Placental pericyte (primary cell): ENCODE measurements around the gene TTC39B. TPM values are rescaled to one million over a fixed set of nuclear protein-coding genes. Genes with fewer than 3 reads are reported as not detected.

Source experiments
- small RNA-seq: library from RNA; depleted of rRNA; stranded (forward); fragments of <200 nt; gene quantifications from one replicate; pipeline ENCODE3, GENCODE V24; 2012; ENCODE audit warnings: low replicate concordance
- total RNA-seq: library from RNA; depleted of rRNA; stranded (reverse); fragments of >200 nt; gene quantifications from 2 replicates; pipeline ENCODE4 v1.2.3, GENCODE V29; 2012

The TTC39B gene
- 8.5 and 11.9 TPM in 2 replicates for total RNA-seq

DNA sequence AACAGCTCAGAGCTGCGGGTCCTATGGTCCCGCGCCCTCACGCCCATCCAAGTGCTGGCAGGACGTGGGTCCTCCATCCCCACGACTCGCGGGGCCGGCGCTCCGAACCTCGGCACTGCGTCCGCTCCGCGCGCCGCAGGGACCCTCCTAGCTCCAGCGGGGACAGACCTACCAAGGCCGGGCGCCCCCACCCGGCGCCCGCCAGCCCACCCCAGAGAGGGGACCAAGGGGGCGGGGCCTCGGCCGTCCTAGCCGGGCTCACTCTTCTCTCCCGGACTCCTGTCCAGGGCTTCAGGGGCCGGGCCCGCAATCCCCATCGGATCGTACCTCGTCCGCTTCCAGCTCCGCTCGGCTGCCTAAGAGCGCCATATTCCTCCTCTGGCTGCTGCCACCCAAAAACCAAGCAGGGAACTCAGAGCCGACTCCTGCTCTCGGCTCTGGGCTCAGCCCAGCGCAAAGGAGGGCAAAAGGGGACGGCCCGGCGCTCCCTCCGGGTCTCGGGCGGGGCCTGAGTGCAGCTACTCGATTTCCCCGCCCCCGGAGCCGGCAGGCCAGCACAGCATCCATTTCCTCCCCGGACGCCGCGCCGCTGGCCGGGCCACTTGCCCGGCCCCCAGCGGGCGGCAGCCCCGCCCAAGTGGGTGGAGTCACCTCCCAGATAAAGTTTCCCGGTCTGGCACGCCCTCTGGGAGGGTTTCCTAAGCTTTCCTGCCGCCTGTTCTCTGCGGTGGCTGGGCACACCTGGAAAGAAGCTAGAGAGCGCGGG is at the start of gene TTC39B:
Gene TTC39B, minus strand, starts transcription at position 460 of the 766 bp plus-strand sequence. Its CDS starts 91 bp downstream, at position 369.

Small RNAs within 50 kb of the gene (small RNA-seq; reads per million reads assigned to genes)
- not detected for gene RNU6-559P

Other genes starting within 250 kb of the TTC39B start
- gene SNAPC3, start 115.7 kb upstream of the TTC39B start, total RNA-seq: 32.4 and 50.8 TPM in 2 replicates
- gene PSIP1, start 203.8 kb upstream of the TTC39B start, total RNA-seq: 26.5 and 35.8 TPM in 2 replicates
- gene CCDC171, start 245.8 kb upstream of the TTC39B start, total RNA-seq: 1.3 and 5.0 TPM in 2 replicates